HG02870 (cell line): ENCODE measurements around the gene WDR74.
A peak's percentile ranks its signal among the peaks of the same experiment; 100 is the strongest.
"Not testable (repeated sequence)": the region's sequence is repeated elsewhere in the genome, so short reads cannot be mapped to it uniquely, and the experiment has no call there.

ENCODE experiments used
- ATAC-seq: cut with Tn5 transposase; IDR thresholded peaks from one replicate; pipeline ENCODE4 v1.9.1; 2021; ENCODE audit warnings: mild to moderate bottlenecking, moderate library complexity; ENCODE audit not compliant: unreplicated experiment

Gene WDR74

GRCh38 chr11:62839050-62839945 lies at the start of gene WDR74:
Gene WDR74, minus strand, starts transcription at chr11:62839590. Its CDS starts 20 bp downstream, at chr11:62839570.
- peak; percentile 33 for ATAC-seq

- no peak for ATAC-seq
These were observed 49.7 kb upstream of the WDR74 start for GRCh38 chr11:62889126-62889483.

GRCh38 chr11:62888406-62888805 lies 49.0 kb upstream of the WDR74 start:
- no peak for ATAC-seq

GRCh38 chr11:62885137-62885750 lies 45.9 kb upstream of the WDR74 start:
- no peak for ATAC-seq

- no peak for ATAC-seq
These were observed 44.3 kb upstream of the WDR74 start for GRCh38 chr11:62883673-62884072.

- no peak for ATAC-seq
These were observed 43.6 kb upstream of the WDR74 start for GRCh38 chr11:62882788-62883501.

GRCh38 chr11:62882431-62882749 lies 43.0 kb upstream of the WDR74 start:
- ATAC-seq, result no peak

- peak; percentile 39 for ATAC-seq
These were observed 42.4 kb upstream of the WDR74 start for GRCh38 chr11:62881579-62882430.

- ATAC-seq, result peak; percentile 65
These were observed 41.6 kb upstream of the WDR74 start, which contains the start of gene SLC3A2 for GRCh38 chr11:62880803-62881578. Gene SLC3A2, plus strand, starts transcription at chr11:62880896. Its CDS starts 128 bp downstream, at chr11:62881024.

- ATAC-seq, result peak; percentile 31
These were observed 40.9 kb upstream of the WDR74 start for GRCh38 chr11:62880231-62880802.

GRCh38 chr11:62879235-62879978 lies 40.0 kb upstream of the WDR74 start:
- no peak for ATAC-seq

- no peak for ATAC-seq
These were observed 37.3 kb upstream of the WDR74 start for GRCh38 chr11:62876712-62877111.

GRCh38 chr11:62875698-62876478 lies 36.5 kb upstream of the WDR74 start:
- no peak for ATAC-seq

GRCh38 chr11:62874851-62875250 lies 35.5 kb upstream of the WDR74 start:
- ATAC-seq, result no peak

- no peak for ATAC-seq
These were observed 26.2 kb upstream of the WDR74 start for GRCh38 chr11:62865635-62866034.

- ATAC-seq, result no peak
These were observed 24.4 kb upstream of the WDR74 start for GRCh38 chr11:62863687-62864335.

GRCh38 chr11:62861564-62862192 lies 22.3 kb upstream of the WDR74 start:
- not testable (repeated sequence) for ATAC-seq
